ENCODE data around the gene TPM2.
"Not testable (repeated sequence)": the region's sequence is repeated elsewhere in the genome, so short reads cannot be mapped to it uniquely, and the experiment has no call there.

Gene TPM2

GRCh38 chr9:35650341-35651158 lies 39.2 kb downstream of the TPM2 start, which contains the start of gene SIT1:
TSS of gene SIT1 (minus strand) at chr9:35650931. CDS start at chr9:35650853, 78 bp downstream.
- no peak for DNase-seq

GRCh38 chr9:35649431-35650340 lies 40.0 kb downstream of the TPM2 start:
- no peak for DNase-seq

GRCh38 chr9:35646533-35647265 lies 43.0 kb downstream of the TPM2 start:
- DNase-seq = peak; percentile 92

GRCh38 chr9:35646153-35646532 lies 43.6 kb downstream of the TPM2 start:
- DNase-seq = no peak

GRCh38 chr9:35645736-35646135 lies 44.0 kb downstream of the TPM2 start:
- not testable (repeated sequence) for DNase-seq

- no peak for DNase-seq
These were observed 46.7 kb downstream of the TPM2 start for GRCh38 chr9:35643046-35643445.

GRCh38 chr9:35641478-35641877 lies 48.2 kb downstream of the TPM2 start:
- DNase-seq = not testable (repeated sequence)

GRCh38 chr9:35640431-35640830 lies 49.3 kb downstream of the TPM2 start:
- not testable (repeated sequence) for DNase-seq

GRCh38 chr9:35639631-35640030 lies 50.1 kb downstream of the TPM2 start:
- DNase-seq = no peak

GRCh38 chr9:35639225-35639624 lies 50.5 kb downstream of the TPM2 start:
- not testable (repeated sequence) for DNase-seq

- DNase-seq = not testable (repeated sequence)
These were observed 51.0 kb downstream of the TPM2 start for GRCh38 chr9:35638751-35639150.

- not testable (repeated sequence) for DNase-seq
These were observed 52.2 kb downstream of the TPM2 start for GRCh38 chr9:35637427-35637955.

- not testable (repeated sequence) for DNase-seq
These were observed 52.9 kb downstream of the TPM2 start for GRCh38 chr9:35636877-35637246.

GRCh38 chr9:35636135-35636876 lies 53.4 kb downstream of the TPM2 start:
- no peak for DNase-seq

GRCh38 chr9:35635730-35636129 lies 54.0 kb downstream of the TPM2 start:
- DNase-seq = no peak
